Fibroblast of the aortic adventitia (primary cell): Measurements from ENCODE around the gene SPOUT1. TPM values are rescaled to one million over a fixed set of nuclear protein-coding genes. Genes with fewer than 3 reads are reported as not detected.
A peak's percentile ranks its signal among the peaks of the same experiment; 100 is the strongest.

Experiments used
- DNase-seq: peaks from one replicate; pipeline ENCODE4 v3.0.0-alpha.2; 2010; ENCODE audit warnings: low read depth
- H3K4me3 ChIP-seq: 2 replicates; pipeline ENCODE4 v1.5.1; 2011; ENCODE audit warnings: low read depth, mild to moderate bottlenecking, control low read depth, low read length, moderate library complexity
- CTCF ChIP-seq: IDR thresholded peaks from 2 replicates; pipeline ENCODE4 v1.5.1; 2011; ENCODE audit warnings: mild to moderate bottlenecking, low read length, control low read depth, inconsistent platforms; ENCODE audit not compliant: insufficient read depth
- total RNA-seq: library from RNA; depleted of rRNA; stranded (reverse); fragments of >200 nt; gene quantifications from 2 replicates; pipeline ENCODE4 v1.2.3, GENCODE V29; 2012; ENCODE audit warnings: low replicate concordance

Gene SPOUT1
- total RNA-seq, 1 donor: 14.9 TPM

GRCh38 chr9:128818099-128818838, 11.3 kb downstream of the SPOUT1 start, which contains the start of gene ENDOG:
ENDOG (plus strand) TSS chr9:128818500; CDS start chr9:128818685, 185 bp downstream.
- DNase-seq: peak; percentile 94
- TF ChIP-seq CTCF: peak; percentile 99
- H3K4me3 ChIP-seq: peak within 1 kb of the TSS; percentile 77

- DNase-seq: no peak
These were observed 18.7 kb downstream of the SPOUT1 start for GRCh38 chr9:128810873-128811272.

DNA sequence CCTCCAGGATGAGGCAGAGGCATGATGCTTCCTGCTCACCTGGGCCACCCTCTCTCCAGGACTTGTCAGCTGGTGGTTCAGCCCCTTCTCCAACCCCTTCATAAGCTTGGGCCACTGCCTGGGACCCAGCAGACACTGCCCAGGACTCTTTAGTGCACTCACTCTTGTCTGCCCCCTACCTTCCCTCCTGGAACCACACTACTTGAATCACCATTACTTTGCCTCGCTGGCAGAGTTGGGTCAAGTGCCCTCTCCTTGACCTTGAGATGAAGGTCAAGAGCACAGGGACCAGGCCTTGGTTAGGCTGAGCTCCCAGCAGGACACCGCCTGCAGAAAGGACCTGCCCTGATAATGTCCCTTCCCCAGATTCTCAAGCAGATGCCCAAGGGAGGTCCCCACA, 19.8 kb downstream of the SPOUT1 start:
- DNase-seq: no peak

More at GRCh38 chr9:128810873-128811272, 18.7 kb downstream of the SPOUT1 start:
- TF ChIP-seq CTCF: no peak
- no peak overlapping the region for H3K4me3 ChIP-seq

GRCh38 chr9:128809036-128809599, 20.5 kb downstream of the SPOUT1 start:
- TF ChIP-seq CTCF: no peak
- no peak overlapping the region for H3K4me3 ChIP-seq
- DNase-seq: no peak

More for the DNA sequence above, 19.8 kb downstream of the SPOUT1 start:
- no peak overlapping the region for H3K4me3 ChIP-seq
- TF ChIP-seq CTCF: no peak

- TF ChIP-seq CTCF: no peak
- no peak overlapping the region for H3K4me3 ChIP-seq
- DNase-seq: no peak
These were observed 21.1 kb downstream of the SPOUT1 start for GRCh38 chr9:128808543-128808942.

DNA sequence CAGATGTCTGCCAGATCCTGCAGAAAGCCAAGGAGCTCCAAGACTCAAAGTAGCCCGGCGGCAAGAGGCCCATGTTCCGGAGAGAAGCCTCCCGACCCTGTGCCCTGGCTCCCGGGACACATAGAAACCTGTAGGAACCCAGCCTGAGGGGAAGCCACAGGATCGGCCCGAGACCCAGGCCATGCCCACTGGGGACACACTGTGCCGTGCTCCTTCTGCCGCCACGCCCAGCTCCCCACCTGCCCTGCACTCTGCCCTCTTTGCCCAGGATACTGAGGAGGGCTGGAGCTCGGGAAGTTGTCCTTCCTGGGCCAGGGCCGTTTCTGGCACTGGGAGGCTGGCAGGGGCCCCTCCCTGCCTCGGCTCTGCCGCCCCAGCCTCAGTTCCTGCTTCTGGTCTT, 21.8 kb downstream of the SPOUT1 start:
- no peak overlapping the region for H3K4me3 ChIP-seq
- no peak for DNase-seq

More for the DNA sequence above, 21.8 kb downstream of the SPOUT1 start:
- no peak for TF ChIP-seq CTCF
